Measurements from ENCODE around the gene TAC3. TPM values are rescaled to one million over a fixed set of nuclear protein-coding genes. Genes with fewer than 3 reads are reported as not detected.

The TAC3 gene
- total RNA-seq, 1 donor from 2014 or later, result not detected

DNA sequence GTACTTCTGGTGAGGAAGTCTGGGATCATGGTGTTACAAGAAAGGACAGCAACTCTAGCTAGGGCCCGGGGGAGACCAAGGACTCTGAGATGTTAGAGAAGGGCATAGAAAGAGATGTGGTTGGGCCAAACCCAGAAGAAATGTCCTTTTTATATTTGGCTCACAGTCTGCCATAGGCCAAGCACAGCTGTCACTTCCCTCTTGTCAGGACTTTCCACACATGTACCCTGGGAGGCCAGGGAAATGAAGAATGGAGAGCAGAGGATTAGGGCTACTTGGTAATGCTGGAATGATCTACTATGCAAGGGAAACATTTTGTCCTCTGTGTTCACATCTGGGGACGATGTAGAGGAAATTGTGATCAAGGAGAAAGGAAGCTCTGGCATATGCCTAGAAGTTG lies 24.4 kb upstream of the TAC3 start:
- H3K27ac ChIP-seq, result no peak overlapping the region
- TF ChIP-seq CTCF (IDR thresholded peaks at IDR 0.05), result no peak
- no peaks in the 10 kb centered on the region for H3K9me3 ChIP-seq
- H3K27me3 ChIP-seq, result no peaks in the 10 kb centered on the region
- DNase-seq (no peak), ATAC-seq (no peak)
- no peaks in the 10 kb centered on the region for H3K36me3 ChIP-seq
- intact Hi-C loops (cut with DNase I), result no loop called here
- no peak overlapping the region for H3K4me3 ChIP-seq
- H3K4me1 ChIP-seq, result no peaks in the 10 kb centered on the region

GRCh38 chr12:57040211-57040610 lies 23.9 kb upstream of the TAC3 start:
- ATAC-seq (no peak), DNase-seq (no peak)
- Histone ChIP-seq H3K4me1 (no peaks in the 10 kb centered on the region), H3K9me3 (no peaks in the 10 kb centered on the region), H3K27ac (no peak overlapping the region), H3K4me3 (no peak overlapping the region), H3K27me3 (no peaks in the 10 kb centered on the region), H3K36me3 (no peaks in the 10 kb centered on the region)
- intact Hi-C loops (cut with DNase I), result no loop called here
- TF ChIP-seq CTCF (IDR thresholded peaks at IDR 0.05), result no peak

DNA sequence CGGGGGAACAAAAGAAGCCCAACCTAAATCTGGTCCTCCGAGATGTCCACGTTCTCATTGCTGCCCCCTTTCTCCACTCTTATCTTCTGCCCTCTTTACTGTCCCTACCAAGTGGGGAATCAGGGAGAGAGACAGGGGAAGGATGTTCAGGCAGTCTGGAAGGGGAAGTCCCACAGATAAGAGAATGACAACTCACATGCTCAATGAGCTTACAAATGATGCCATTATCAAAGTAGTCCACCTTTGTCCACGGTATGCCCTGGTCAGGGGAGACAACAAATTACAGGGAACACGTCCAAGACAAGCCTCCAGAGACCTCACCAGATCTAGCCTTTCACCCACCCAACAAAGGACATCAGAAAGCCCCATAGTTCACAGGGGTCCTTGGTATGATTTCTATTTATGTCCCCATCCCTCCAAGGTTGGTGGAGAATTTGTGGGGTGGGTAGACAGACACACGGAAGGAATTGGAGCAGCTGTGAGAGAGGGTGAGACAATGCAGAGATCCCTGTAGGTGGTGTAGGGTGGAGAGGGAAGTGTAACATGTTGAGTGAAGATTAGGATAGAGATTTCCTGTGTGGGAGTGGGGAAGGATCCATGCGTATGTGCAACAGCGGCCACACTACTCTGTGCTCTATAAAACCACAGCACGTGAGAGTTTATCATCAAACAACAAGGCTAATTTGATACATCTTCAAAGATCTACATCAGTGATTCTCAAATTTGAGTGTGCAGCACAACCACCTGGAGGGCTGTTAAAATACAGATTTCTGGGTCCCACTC lies 22.9 kb upstream of the TAC3 start:
- no peak for DNase-seq
- Histone ChIP-seq H3K9me3 (no peaks in the 10 kb centered on the region), H3K4me3 (no peak overlapping the region), H3K4me1 (no peaks in the 10 kb centered on the region), H3K27me3 (no peaks in the 10 kb centered on the region), H3K27ac (no peak overlapping the region), H3K36me3 (no peaks in the 10 kb centered on the region)
- ATAC-seq, result peak; percentile 50
- TF ChIP-seq CTCF (IDR thresholded peaks at IDR 0.05), result no peak
- intact Hi-C loops (cut with DNase I), result no loop called here

GRCh38 chr12:57037264-57037663 lies 20.9 kb upstream of the TAC3 start:
- intact Hi-C loops (cut with DNase I), result no loop called here
- DNase-seq (no peak), ATAC-seq (no peak)
- H3K4me3 ChIP-seq, result no peak overlapping the region
- H3K27me3 ChIP-seq, result no peaks in the 10 kb centered on the region
- no peak for TF ChIP-seq CTCF (IDR thresholded peaks at IDR 0.05)
- H3K27ac ChIP-seq, result no peak overlapping the region
- no peaks in the 10 kb centered on the region for H3K36me3 ChIP-seq
- no peaks in the 10 kb centered on the region for H3K9me3 ChIP-seq
- no peaks in the 10 kb centered on the region for H3K4me1 ChIP-seq

DNA sequence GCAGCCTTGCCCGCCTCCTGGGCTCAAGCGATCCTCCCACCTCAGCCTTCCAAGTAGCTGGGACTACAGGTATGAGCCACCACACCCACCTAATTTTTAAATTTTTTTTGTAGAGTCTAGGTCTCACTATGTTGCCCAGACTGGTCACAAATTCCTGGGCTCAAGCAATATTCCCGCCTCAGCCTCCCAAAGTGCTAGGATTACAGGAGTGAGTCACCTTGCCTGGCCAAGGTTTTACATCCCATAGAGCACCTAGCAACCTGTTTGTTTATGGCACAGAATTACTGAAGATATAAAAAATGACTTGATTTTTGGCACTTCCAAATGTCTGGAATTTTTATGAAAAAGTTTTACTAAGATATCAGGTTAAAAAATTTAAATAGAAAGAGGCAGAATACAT lies 17.1 kb upstream of the TAC3 start:
- Histone ChIP-seq H3K27me3 (no peaks in the 10 kb centered on the region), H3K9me3 (no peaks in the 10 kb centered on the region), H3K27ac (no peak overlapping the region), H3K36me3 (no peaks in the 10 kb centered on the region), H3K4me3 (no peak overlapping the region), H3K4me1 (no peaks in the 10 kb centered on the region)
- intact Hi-C loops (cut with DNase I), result no loop called here
- no peak for ATAC-seq
- no peak for TF ChIP-seq CTCF (IDR thresholded peaks at IDR 0.05)
- no peak for DNase-seq

- no peak for ATAC-seq
- H3K36me3 ChIP-seq, result no peaks in the 10 kb centered on the region
- no peak for TF ChIP-seq CTCF (IDR thresholded peaks at IDR 0.05)
- DNase-seq, result no peak
- no peaks in the 10 kb centered on the region for H3K4me1 ChIP-seq
- intact Hi-C loops (cut with DNase I), result no loop called here
- no peak overlapping the region for H3K27ac ChIP-seq
- H3K4me3 ChIP-seq, result no peak overlapping the region
- no peaks in the 10 kb centered on the region for H3K9me3 ChIP-seq
- no peaks in the 10 kb centered on the region for H3K27me3 ChIP-seq
Observed at GRCh38 chr12:57031789-57032188, 15.5 kb upstream of the TAC3 start.
